NCI-H2107 (cell line): ENCODE measurements around the gene ASCC1.
"Not testable (repeated sequence)": the region's sequence is repeated elsewhere in the genome, so short reads cannot be mapped to it uniquely, and the experiment has no call there.

Experiments used
- DNase-seq: peaks from one replicate; lab custom pipeline; 2025; lab: John Stamatoyannopoulos, UW

ASCC1 gene

DNA sequence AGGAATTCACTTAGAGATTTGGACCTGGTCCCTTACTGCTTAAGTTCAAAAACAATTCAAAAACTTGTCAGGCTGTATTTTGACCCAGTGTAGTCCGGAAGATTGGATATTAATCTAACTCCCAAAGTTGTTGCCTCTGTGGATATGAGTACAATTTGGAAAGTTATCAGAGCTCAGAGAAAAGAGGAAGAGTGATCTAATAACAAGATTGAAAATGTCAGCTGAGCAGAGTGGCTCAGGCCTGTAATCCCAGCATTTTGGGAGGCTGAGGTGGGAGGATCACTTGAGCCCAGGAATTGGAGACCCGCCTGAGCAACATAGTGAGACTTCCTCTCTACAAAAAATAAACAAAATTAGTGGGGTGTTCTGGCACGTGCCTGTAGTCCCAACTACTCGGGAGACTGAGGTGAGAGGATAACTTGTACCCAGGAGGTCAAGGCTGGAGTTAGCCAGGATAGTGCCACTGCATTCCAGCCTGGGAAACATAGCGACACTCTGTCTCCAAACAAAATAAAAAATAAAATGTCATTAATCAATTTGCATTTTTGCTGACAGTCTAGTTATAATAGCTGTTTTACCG lies 3.2 kb upstream of the ASCC1 start:
- DNase-seq = no peak

DNA sequence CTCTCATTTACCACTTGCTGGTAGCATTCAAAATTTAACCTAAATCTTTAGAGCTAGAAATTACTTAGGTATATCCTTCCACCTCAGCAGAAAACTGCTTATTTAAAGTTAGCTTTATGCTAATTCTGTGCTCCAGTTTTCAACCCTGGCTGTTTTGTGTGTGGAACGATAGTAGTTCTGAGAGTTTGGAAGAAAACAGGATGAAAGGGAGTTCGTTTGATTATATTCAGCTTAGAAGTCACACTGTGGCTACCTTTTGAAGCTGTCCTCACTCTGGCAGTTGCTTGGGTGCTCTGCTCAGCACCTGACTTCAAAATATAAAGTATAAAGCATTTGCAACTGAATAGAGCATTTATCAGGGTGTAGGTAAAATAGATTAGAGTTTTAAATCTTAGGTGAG lies 2.6 kb upstream of the ASCC1 start:
- DNase-seq = no peak

DNA sequence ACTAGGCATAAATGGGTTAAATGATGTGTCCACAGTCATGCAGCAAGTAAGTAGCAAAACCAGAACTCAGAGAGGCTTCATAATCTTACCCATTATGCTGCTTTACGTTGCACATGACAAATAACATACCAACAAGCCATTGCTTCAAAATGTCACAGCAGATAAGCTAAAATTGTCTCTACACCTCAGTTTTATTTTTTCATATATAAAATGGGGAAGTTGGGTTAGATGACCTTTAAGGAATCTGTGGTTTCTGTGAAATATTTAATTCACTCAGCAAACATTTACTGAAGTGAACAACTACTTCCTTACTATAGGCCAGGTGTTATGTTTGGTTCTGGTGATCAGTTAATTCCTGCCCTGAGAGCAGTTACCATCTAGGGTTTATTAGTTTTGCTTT lies 2.2 kb upstream of the ASCC1 start:
- no peak for DNase-seq

DNA sequence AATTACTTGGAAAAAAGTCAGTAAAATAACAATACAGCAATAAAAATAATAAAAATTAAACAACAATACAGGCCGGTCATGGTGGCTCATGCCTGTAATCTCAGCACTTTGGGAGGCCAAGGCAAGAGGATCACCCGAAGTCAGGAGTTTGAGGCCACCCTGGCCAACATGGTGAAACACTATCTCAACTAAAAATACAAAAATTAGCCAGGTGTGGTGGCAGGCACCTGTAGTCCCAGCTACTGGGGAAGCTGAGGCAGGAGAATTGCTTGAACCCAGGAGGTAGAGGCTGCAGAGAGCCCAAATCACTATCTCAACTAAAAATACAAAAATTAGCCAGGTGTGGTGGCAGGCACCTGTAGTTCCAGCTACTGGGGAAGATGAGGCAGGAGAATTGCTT lies 4.2 kb downstream of the ASCC1 start:
- not testable (repeated sequence) for DNase-seq

DNA sequence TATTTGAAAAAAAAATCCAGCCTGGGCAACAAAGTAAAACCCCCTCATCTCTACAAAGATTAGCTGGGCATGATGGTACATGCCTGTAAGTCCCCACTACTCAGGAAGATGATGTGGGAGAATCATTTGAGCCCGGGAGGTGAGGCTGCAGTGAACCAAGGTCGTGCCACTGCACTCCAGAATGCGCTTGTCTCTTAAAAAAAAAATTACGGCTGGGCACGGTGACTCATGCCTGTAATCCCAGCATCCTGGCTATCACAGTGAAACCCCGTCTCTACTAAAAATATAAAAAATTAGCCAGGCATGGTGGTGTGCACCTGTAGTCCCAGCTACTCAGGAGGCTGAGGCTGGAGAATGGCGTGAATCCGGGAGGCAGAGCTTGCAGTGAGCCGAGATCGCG lies 4.7 kb downstream of the ASCC1 start:
- not testable (repeated sequence) for DNase-seq

DNA sequence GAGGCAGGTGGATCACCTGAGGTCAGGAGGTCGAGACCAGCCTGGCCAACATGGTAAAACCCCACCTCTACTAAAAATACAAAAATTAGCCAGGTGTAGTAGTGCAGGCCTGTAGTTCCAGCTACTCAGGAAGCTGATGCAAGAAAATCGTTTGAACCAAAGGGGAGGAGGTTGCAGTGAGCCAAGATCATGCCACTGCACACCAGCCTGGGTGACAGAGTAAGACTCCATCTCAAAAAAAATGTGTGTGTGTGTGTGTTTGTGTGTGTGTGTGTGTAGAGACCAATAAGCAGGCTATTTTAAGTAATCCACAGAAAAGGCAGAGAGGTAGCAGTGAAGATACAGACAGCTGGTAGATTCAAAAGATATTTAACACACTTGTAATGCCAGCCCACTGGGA lies 7.5 kb downstream of the ASCC1 start:
- not testable (repeated sequence) for DNase-seq

DNA sequence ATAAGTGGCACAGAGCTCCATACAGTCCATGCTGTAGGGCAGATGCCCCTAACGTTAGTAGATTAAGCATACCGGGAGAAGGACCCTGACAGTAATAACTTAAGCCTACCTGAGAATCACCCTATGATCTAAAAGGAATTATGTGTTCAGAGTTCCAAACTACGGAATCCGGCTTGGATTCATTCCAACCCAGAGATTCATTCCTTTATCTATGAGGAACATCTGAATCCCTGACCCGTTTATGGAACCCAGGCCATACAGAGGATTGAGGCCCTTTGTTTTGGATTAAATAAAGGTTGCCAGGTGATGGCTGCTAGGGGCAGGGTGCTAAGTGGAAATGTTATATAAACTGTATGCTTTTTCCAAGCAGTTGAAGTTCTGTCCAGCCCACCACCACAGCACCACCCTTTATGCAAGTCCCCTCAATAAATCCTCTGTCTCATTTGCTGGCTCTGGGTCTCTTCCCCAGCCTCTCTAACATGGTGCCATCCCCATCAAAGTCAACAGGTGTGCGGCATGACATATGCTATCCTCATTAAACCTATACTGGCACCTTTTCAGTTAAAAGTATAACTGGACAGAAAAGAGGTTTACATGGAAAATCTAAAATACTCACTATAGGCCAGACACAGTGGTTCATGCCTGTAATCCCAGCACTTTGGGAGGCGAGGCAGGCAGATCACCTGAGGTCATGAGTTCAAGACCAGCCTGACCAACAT lies 9.4 kb downstream of the ASCC1 start:
- no peak for DNase-seq

DNA sequence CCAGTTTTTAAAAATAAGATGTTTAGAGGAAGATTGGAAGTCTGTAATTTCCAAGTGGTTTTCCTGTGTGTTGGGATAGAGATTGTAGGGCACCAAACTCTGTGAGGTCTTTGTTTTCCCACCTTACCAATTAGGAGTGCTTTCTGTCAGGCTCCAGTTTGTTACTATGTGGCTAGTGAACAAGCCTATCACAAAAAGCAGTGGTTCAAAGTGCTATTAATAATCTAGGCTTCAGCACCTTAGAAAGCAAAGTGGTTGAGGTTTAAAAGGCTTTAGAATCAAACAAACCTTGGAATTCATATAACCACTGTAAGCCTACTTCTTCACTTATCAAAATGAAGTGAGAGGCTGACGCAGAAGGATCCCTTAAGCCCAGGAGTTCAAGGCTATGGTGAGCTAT lies 11.4 kb downstream of the ASCC1 start:
- no peak for DNase-seq

DNA sequence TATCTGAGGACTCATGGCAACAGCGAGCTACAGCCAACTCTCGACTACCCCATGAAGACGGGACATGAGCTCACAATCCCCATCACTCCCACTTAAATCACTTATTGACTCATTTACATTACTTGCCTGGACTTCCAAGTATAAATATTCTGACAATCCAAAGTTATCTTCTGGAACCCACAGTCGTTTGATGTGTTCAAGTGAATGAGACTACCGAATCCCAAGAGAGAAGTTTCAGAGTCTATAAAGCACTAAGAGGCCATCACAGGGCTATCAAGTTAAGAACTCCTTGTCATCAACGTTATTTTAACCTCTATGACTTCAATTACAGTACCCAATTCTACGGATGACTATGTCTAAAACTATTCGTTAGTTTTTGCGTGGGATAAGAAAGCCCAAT lies 11.8 kb downstream of the ASCC1 start:
- no peak for DNase-seq

DNA sequence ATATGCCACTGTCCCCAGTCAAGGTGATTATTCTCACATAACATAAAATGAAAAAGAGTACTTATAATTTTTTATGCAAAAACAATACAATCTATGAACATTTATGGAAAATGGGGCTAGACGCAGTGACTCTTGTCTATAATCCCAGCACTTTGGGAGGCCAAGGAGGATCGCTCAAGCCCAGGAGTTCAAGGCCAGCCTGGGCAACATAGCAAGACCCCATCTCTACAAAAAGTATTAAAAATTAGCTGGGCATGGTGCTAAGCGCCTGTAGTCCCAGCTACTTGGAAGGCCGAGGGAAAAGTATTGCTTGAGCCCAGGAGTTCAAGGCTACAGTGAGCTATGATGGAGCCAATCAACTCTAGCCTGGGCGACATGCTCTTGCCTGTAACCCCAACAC lies 14.8 kb downstream of the ASCC1 start:
- DNase-seq = no peak

DNA sequence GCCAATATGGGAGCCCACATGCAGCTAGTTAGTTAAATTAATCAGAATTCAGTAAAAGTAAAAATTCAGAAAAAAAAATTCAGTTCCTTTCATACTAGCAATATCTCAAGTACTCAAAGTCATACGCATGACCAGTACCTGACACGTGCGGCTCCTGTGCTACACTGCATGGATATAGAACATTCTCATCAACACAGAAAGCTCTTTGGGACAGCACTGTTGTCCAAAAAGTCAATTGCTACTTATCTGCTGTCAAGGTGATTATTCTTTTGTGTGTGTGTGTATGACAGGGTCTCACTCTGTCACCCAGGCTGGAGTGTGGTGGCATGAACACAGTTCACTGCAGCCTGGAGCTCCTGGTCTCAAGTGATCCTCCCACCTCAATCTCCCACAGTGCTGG lies 15.2 kb downstream of the ASCC1 start:
- no peak for DNase-seq

DNA sequence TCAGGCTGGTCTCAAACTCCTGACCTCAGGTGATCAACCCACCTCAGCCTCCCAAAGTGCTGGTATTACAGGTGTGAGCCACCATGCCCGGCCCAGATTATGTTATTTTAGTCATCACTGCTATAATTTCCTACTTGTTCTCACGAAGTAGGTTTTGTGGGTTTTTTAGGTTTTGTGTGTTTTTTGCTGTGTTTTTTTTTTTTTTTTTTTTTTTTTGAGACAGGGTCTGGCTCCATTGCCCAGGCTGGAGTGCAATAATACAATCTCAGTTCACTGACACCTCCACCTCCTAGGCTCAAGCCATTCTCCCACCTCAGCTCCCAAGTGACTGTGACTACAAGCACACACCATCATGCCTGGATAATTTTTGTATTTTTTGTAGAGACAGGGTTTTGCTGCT lies 21.1 kb downstream of the ASCC1 start:
- DNase-seq = no peak

DNA sequence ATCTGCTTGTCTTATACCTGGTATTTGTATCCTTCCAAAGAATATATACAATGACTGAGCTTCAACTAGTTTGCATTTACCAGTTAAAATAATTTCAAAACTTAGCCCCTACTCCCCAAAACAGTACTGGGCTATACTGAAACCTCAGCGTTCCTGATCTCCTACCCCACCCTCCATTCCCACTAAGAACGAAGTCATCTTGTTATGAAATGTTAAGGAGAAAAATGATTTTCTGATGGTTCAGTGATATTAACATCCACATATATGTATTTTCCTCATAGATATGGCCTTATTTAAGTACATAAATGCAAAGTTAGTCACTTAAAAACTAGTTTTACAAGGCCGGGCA lies 29.1 kb downstream of the ASCC1 start:
- no peak for DNase-seq

DNA sequence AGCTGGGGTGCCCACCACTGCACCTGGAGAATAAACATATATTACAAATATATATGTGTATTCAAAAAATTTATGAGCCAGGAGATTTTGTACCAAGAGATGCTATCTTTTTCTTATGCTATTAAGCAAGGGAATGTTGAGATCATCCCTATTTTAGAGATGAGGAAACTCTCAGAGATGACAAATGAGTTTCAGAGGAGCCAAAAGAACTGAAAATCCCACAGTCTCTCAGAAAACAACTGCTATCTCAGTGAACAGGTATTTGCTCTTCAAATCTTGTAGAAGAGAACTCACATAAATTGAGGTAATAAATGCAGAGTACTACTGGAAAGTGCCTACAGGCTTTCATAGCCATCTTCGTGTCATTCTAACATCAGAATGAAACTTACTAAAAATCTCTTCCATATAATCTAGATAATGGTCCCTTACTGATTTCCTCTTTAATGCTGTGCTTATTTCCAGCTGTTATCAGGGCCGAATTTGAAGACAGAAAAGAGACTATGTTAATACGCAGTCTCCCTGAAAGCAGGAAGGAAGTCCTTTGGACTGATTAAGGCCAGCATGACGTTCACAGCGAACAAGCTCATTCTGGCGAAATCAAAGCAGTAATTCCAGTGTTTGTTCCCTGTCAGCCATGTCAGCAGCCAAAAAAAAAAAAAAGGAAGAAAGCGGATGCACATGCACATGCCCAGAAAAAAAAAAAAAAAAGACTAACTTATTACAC lies 29.7 kb downstream of the ASCC1 start:
- no peak for DNase-seq

DNA sequence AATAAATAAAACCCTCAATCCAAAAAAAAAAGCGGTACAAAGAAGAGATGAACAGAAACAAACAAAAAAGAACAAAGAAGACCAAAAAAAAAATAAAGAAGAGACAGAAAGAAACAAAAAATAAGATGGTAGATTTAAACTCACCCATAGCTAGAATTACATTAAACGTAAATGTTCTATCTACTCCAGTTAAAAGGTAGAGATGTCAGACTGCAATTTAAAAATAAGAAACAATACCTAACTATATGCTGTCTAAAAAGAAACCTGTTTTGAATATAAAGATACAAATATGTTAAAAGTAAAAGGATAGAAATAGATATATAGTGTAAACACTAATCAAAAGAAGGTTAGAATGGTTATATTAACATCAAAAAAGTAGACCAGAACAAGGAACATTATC lies 31.9 kb downstream of the ASCC1 start:
- DNase-seq = no peak

DNA sequence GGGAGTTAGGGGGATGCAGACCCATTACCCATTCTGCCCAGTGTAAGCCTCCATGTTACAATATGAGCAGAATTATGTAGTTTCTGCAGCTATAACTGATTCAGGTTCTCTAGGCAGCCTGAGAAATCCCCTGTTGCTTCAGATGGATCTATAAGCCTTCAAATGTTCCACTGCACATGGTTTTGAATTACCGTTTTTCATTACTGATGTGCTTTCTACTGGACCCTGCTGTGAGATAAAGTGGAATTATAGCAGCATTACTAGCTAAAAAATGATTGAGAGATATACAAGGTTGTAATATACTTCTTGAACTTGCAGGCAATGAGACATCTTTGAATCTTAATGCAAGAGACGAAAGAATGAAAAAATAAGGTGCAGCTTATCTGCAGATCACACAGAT lies 38.6 kb downstream of the ASCC1 start:
- DNase-seq = no peak

DNA sequence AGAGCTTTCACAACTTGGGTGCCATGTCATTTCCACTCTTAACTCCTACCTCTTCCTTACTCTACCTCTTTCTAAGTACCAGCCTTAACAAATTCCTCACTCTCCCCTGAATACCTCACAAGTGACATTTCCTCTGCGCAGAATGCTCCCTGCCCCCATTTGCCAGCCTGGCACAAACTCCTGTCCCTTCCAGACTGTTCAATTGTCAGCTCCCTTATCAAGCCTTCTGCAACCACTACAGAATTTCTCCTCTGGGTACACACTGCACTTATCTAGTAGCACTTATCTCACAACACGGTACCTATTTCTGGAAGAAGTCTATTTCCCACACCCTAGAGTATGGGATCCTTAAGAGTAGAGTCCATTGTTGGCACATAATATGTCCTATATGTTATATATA lies 39.4 kb downstream of the ASCC1 start:
- DNase-seq = no peak

DNA sequence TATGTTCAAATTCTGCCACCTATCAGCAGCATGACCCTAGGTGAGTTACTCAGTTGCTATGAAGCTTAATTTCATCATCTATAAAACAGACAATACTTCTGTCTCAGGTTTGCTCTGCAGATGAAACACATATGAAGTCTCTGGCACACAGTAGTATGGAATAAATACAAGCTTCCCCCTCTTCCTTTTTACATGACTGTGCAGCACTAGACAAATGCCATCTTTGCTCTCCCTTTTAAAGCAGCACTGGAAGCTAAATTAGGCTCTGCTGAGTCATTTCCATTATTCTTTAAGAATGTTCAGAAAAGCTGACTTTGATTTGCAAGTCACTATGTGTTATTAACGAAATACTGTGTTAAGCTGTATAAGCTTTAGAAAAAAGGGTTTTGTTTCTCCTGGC lies 40.9 kb downstream of the ASCC1 start:
- no peak for DNase-seq

DNA sequence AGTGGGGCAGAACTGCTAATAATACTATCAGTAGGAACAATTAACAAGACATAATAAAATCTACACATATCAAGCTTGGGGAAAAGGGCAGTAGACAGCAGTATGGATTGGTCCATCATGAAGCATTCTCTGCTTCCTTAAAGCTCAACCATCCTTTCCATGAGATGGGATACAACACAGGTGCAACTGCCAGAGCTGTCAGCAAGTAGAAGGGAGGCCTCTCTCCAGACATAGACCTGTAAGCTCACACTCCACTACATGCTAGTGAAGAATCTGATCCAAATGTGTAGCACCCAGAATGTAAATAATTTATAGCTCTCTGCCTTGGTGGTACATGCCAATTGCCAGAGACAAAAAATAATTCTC lies 41.8 kb downstream of the ASCC1 start:
- DNase-seq = no peak

DNA sequence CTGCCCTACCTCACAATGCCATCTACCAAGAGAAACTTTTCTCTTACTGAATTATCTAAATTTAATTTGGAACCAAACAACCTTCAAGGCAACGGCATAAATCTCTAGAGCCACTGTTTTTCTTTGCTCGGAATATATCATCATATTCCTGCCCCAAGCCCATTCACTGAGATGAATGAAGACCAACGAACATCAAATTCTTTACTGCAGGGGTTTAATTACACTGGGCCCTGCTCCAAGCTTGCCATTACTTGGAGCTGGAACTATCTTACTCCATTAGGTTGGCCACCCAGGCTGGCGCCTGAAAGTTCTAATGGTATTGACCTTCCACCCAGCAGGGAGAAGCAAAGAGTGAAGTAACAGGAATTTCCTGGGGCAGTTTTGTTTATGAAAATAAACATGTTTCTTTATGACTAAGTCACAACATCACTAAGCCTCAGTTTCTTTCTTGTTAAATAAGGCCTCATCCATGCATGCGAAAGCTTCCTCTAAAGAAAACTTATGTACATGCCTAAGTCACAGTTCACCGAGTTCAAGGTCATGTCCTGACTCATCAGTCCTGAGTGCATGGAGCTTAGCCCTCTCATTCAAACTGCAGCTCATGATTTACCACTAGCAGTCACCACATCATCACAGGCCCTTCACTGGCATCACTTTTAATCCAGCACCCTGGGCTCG lies 42.3 kb downstream of the ASCC1 start:
- peak; percentile 7 for DNase-seq

DNA sequence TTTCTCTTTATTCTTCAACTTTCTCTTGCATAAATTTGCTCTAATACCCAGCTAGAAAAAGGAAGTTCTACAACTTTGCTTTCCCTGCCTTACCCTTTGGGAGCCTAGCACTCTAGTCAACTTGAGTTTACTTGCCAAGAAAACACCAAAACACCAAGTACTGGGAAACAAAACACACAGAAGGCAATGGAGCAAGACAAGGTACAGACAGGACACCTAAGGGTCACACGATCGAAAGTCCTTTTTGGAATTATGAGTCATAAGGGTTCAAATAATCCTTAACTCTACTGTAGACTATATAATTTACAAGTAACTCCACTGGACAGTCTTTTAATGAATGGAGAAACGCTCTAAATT lies 42.8 kb downstream of the ASCC1 start:
- DNase-seq = no peak

DNA sequence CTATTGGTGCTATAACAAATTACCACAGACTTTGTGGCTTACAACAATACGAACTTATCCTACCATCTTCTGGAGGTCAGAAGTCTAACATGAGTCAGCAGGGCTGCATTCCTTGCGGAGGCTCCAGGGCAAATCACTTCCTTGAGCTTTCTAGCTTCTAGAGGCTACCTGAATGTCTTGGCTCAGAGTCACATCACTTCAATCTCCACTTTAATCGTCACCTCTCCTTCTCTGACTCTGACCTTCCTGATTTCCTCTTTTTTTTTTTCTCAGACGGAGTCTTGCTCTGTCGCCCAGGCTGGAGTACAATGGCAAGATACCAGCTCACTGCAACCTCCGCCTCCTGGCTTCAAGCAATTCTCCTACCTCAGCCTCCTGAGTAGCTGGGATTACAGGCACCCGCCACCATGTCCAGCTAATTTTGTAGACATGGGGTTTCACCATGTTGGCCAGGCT lies 44.9 kb downstream of the ASCC1 start:
- no peak for DNase-seq

DNA sequence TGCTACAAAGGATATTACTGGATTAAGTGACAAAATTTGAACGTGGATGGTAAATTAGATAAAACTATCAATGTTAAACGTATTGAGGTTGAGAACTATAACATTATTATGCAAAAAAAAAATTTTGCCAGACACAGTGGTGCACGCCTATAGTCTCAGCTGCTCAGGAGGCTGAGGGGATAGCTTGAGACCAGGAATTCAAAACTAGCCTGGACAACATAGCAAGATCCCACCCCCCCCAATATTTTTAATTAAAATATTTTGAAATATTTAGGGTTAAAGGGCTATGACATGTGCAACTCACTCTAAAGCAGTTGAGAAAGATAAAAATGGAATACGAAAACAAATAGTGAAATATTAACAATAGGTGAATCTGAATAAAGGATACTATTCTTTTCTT lies 45.3 kb downstream of the ASCC1 start:
- no peak for DNase-seq
